Stimulated activated CD8-positive, alpha-beta memory T cell treated with anti-CD3 and anti-CD28 coated beads, Interleukin-4, amount 100 ng/mL, for 4 hours (primary cell): ENCODE results near the gene DUS3L.

ENCODE experiments used
- DNase-seq, 2 donors: peaks; one replicate each; pipeline ENCODE4 v3.0.0-alpha.2; 2020; ENCODE audit warnings: low read depth in 2 of 2, low spot score in 1 of 2

The DUS3L gene, protein sequence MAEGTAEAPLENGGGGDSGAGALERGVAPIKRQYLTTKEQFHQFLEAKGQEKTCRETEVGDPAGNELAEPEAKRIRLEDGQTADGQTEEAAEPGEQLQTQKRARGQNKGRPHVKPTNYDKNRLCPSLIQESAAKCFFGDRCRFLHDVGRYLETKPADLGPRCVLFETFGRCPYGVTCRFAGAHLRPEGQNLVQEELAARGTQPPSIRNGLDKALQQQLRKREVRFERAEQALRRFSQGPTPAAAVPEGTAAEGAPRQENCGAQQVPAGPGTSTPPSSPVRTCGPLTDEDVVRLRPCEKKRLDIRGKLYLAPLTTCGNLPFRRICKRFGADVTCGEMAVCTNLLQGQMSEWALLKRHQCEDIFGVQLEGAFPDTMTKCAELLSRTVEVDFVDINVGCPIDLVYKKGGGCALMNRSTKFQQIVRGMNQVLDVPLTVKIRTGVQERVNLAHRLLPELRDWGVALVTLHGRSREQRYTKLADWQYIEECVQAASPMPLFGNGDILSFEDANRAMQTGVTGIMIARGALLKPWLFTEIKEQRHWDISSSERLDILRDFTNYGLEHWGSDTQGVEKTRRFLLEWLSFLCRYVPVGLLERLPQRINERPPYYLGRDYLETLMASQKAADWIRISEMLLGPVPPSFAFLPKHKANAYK

GRCh38 chr19:5790559-5791520 lies at the start of gene DUS3L:
TSS of gene DUS3L (minus strand) at chr19:5791163. CDS start at chr19:5791141, 22 bp downstream.
- DNase-seq, result peak; percentile 90 to 94

GRCh38 chr19:5839065-5840017 lies 48.4 kb upstream of the DUS3L start, which contains the start of gene FUT6:
TSS of gene FUT6 (minus strand) at chr19:5839702. CDS start at chr19:5832567, 7,135 bp downstream.
- DNase-seq, result no peak

DNA sequence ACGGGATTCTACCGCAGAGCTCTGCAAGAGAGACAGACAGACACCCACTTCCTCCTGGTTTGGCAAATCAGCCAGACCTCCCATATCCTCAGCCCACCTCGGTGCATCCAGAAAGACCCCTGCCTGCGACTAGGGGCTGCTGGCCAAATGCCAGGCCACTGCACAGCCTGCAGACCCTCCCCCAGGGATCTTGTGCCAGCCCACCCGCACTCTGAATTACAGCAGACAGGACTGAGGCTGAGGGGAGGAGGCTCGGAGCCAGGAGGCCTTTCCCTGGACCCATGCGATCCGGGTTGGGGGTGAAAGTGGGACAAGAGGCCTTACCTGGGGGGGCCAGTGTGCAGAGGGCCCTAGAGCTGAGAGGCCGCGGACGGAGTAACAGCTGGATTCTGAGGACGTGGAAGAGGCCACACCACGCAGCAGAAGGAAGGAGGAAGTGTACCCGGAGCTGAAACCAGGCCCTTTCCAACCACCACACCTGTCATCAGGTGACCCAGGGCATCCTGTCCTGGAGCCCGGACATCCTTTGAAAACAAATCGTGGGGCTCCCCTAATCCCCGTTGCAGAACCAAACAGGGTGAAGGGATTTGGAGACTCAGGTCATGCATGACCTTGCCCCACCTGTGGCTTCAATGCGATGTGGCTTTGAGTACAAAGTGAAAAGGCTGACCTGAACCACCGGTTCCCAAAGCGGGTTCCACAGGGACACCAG lies 47.5 kb upstream of the DUS3L start:
- no peak for DNase-seq

GRCh38 chr19:5837761-5838352 lies 46.9 kb upstream of the DUS3L start:
- no peak for DNase-seq

- DNase-seq, result no peak
These were observed 41.7 kb upstream of the DUS3L start for GRCh38 chr19:5832527-5833216.

- DNase-seq, result no peak
These were observed 41.1 kb upstream of the DUS3L start for GRCh38 chr19:5832061-5832460.

GRCh38 chr19:5831159-5831558 lies 40.2 kb upstream of the DUS3L start:
- no peak for DNase-seq

DNA sequence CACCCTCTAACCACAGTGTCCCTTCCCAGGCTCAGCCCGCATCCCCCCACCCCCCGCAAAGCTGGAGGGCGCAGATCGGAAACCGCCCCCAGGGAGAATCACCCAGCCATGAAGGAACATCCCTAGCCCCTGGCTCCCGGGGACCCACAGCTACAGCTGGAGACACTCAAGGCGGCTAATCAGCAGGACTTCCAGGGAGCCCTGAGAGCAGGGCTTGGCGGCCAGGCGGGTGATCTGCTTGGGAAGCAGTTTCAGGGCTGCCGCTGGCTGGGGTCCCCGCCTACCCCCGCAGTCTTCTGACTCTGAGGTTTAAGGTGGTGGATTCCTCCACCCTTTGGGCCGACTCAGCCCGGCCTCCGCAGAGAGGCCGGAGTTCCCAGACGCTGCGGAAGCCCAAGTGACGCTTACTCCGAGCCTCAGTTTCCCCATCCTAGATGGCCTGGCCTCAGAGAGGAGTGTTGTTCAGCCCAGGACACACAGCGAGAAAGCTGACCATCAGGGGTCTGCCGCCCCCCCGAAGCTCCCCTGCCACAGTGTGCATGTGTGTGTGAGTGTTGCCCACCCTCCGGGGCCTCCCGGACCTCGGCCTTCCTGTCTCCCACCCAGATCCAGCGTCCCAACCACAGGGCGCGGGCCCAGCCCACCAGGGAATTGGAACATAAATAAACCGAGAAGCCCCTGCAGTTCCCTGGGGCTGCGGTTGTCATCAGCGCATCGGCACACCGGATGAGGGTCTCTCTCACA lies 38.8 kb upstream of the DUS3L start:
- DNase-seq, result no peak

DNA sequence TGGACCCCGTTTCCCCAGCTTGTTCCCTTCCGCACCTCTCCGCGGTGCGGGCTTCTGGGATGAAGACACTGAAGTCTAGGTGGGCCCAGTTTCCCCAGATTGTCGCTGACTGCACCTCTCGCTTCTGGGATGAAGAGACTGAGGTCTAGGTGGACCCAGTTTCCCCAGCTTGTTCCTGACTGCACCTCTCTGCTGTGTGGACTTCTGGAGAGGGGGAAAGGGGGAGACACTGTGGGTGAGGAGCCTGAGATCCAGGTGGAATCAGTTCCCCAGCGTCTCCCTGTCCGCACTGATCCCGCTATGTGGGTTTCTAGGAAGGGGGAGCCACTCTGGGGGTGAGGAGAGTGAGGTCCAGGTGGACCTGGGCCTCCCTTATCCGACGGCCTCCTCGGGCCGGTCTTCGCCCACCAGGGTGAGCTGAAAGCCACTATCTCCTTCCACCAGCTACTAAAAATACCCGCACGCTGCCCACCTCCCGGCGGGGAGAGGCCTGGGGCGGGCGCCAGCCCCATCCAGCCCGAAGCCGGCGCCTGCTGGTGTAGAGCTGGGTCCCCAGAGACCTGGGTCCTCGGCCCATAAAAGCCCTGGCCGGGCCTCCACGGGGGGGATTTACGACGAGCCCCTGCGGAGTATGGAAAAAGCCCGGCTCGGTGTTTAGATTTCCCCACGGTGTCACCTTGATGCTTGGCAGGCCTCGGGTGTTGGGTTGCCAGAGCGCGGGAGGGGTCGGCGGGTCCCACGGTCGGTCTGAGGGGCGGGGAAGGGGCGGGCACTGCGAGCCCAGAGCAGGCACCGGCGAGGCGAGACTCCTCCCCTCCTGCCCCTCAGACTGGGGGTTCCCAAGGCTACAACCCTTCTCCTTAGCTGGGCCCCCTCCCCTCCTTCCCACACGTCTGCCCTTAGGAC lies 38.0 kb upstream of the DUS3L start:
- DNase-seq, result no peak

- peak; percentile 81 to 92 for DNase-seq
These were observed 37.1 kb upstream of the DUS3L start for GRCh38 chr19:5827891-5828660.

DNA sequence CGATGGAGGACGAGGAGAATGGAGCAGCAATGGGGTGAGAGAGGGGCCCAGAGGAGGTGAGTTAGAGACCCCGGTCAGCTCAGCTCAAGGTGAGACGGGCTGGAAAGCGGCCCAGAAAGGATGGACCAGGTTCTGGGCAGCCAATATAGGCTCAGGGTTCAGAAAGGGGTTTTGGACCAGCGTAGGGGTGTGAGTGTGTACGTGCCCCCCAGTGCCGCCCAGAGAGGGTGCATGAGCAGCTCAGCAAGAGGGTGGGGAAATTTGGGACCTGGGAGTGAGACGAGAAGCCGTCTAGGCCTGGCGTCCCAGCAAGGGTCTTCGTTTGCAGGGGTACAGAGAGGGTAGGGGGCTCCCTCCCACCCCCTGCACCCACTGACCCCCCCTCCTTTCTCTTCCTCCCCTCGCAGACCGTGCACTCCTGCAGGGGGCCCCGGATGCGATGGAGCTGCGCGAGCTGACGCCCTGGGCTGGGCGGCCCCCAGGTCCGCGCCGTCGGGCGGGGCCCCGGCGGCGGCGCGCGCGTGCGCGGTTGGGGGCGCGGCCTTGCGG lies 36.5 kb upstream of the DUS3L start:
- no peak for DNase-seq

DNA sequence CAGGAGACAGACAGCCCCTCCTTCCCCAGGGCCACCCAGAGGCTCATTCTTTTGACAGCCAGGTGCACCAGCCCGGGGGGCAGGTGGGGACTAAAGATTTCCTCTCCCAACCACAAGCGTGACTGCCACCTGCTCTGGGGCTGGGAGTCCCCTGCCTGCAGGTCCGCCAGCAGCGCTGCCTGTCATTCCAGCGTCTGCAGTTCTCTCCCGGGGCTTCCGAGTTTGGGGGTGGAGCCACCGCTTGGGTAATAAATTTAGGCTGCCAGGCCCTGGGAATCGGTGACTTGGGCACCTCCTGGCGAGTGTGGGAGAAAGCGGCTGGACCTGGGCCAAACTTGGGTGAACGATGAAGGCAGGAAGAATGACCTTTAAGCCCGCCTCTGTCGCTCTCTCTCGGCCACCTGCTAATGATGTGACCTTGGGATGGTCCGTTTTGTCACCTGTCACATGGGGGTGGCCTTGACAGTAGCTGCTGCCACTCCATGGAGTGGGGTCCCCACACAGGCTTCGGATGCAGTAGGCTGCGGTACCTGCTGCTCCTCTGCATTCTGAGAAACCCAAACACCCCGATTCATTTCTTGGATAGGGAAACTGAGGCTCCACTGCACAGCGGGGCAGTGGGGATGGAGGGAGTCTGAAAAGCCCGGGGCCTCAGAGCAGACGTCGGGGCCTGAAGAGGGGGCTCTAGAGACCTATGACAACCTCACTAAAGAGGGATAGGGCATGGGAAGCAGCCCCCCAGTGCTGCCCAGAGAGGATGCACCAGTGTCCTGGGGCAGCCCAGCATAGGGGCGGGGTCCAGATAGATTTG lies 35.8 kb upstream of the DUS3L start:
- DNase-seq, result no peak

GRCh38 chr19:5825178-5825577 lies 34.2 kb upstream of the DUS3L start:
- DNase-seq, result no peak

DNA sequence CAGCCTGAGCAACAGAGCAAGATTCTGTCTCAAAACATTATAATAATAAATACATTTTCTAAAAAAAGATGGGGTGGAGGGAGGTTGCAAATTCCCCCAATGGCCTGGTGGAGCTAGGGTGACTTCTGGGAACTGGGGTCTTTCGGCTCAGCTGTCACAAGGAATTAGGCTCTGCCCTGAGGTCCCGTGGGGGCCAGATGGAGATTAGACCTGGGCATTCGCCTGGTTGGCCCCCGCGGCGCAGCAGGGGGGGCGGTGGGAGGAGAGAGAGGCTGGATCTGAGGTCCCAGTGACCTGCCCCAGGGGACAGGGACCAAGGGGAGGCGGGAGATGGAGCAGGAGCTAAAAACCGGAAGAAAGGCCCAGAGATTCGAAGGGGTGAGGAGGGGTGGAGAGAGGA lies 33.8 kb upstream of the DUS3L start:
- DNase-seq, result no peak
